MCF 10A (cell line): ENCODE data around the gene IFITM5. TPM values are rescaled to one million over a fixed set of nuclear protein-coding genes. Genes with fewer than 3 reads are reported as not detected.

Source experiments
- BruUV-seq: library from RNA; stranded (reverse); fragments of 400-500 nt; replicated peaks from 2 replicates; lab custom pipeline; 2021; lab: Mats Ljungman, UMichigan
- CTCF ChIA-PET: fragments of 300-600 bp; sonication (Branson Sonifier 250); formaldehyde crosslinking; extraction: SDS; loops from one replicate; lab custom pipeline; 2021; ENCODE audit warnings: antibody characterized with exemption, inconsistent platforms; lab: Yijun Ruan, JAX
- POLR2A ChIA-PET: fragments of 300-600, 350-650 bp; sonication (Branson Sonifier 250); formaldehyde crosslinking; extraction: SDS; loops from one replicate; lab custom pipeline; 2020; ENCODE audit warnings: antibody characterized with exemption, inconsistent platforms; lab: Yijun Ruan, JAX
- DNase-seq: peaks from one replicate; pipeline ENCODE4 v3.0.0-alpha.2; 2018; ENCODE audit not compliant: unreplicated experiment
- H3K27ac Mint-ChIP-seq: one replicate; pipeline ENCODE4 v1.8.0; 2022; ENCODE audit warnings: mild to moderate bottlenecking, low read depth, mixed read lengths; ENCODE audit not compliant: unreplicated experiment
- H3K27me3 Mint-ChIP-seq: one replicate; pipeline ENCODE4 v1.8.0; 2022; ENCODE audit warnings: mixed read lengths; ENCODE audit not compliant: insufficient read depth, unreplicated experiment
- H3K36me3 Mint-ChIP-seq: one replicate; pipeline ENCODE4 v1.8.0; 2022; ENCODE audit warnings: mild to moderate bottlenecking, moderate library complexity, mixed read lengths; ENCODE audit not compliant: insufficient read depth, unreplicated experiment
- H3K4me1 Mint-ChIP-seq: one replicate; pipeline ENCODE4 v1.8.0; 2022; ENCODE audit warnings: mixed read lengths; ENCODE audit not compliant: insufficient read depth, unreplicated experiment
- H3K4me3 Mint-ChIP-seq: one replicate; pipeline ENCODE4 v1.8.0; 2022; ENCODE audit warnings: mild to moderate bottlenecking, moderate library complexity, mixed read lengths; ENCODE audit not compliant: unreplicated experiment
- H3K9me3 Mint-ChIP-seq: one replicate; pipeline ENCODE4 v1.8.0; 2022; ENCODE audit warnings: mixed read lengths; ENCODE audit not compliant: unreplicated experiment
- intact Hi-C: fragments of 100-400 bp; cut with micrococcal nuclease; formaldehyde crosslinking; loops from 2 replicates; pipeline ENCODE4 v1.14.1; 2022
- total RNA-seq: library from RNA; stranded (reverse); gene quantifications from 2 replicates; pipeline ENCODE4 v1.2.3, GENCODE V29; 2022
- TF ChIP-seq, protein P1 (sequence below): fragments of 200-600 bp; IDR thresholded peaks from one replicate; pipeline ENCODE4 v1.8.0; 2022; ENCODE audit warnings: antibody characterized with exemption, mild to moderate bottlenecking; ENCODE audit not compliant: unreplicated experiment

The IFITM5 gene
- total RNA-seq, 1 experiment from 2014 or later, result not detected

DNA sequence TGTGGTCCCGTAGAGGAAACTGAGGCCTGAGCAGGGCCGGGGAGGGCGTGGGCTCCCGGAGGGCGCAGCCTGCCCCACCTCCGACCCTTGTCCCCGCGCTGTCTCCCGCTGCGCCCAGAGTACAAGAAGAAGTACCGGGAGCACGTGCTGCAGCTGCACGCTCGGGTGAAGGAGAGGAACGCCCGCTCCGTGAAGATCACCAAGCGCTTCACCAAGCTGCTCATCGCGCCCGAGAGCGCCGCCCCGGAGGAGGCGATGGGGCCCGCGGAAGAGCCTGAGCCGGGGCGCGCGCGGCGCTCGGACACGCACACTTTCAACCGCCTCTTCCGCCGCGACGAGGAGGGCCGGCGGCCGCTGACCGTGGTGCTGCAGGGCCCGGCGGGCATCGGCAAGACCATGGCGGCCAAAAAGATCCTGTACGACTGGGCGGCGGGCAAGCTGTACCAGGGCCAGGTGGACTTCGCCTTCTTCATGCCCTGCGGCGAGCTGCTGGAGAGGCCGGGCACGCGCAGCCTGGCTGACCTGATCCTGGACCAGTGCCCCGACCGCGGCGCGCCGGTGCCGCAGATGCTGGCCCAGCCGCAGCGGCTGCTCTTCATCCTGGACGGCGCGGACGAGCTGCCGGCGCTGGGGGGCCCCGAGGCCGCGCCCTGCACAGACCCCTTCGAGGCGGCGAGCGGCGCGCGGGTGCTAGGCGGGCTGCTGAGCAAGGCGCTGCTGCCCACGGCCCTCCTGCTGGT, 19.2 kb downstream of the IFITM5 start:
- H3K27me3 Mint-ChIP-seq, result peaks cover 54% of the 10 kb centered on the region
- no peaks in the 10 kb centered on the region for H3K9me3 Mint-ChIP-seq
- no TSS peak for BruUV-seq
- POLR2A ChIA-PET, result no interaction called here
- TF ChIP-seq, protein P1, sequence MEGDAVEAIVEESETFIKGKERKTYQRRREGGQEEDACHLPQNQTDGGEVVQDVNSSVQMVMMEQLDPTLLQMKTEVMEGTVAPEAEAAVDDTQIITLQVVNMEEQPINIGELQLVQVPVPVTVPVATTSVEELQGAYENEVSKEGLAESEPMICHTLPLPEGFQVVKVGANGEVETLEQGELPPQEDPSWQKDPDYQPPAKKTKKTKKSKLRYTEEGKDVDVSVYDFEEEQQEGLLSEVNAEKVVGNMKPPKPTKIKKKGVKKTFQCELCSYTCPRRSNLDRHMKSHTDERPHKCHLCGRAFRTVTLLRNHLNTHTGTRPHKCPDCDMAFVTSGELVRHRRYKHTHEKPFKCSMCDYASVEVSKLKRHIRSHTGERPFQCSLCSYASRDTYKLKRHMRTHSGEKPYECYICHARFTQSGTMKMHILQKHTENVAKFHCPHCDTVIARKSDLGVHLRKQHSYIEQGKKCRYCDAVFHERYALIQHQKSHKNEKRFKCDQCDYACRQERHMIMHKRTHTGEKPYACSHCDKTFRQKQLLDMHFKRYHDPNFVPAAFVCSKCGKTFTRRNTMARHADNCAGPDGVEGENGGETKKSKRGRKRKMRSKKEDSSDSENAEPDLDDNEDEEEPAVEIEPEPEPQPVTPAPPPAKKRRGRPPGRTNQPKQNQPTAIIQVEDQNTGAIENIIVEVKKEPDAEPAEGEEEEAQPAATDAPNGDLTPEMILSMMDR, result no peak
- H3K27ac Mint-ChIP-seq, result no peak overlapping the region
- intact Hi-C loops, result no loop called here
- no peak for DNase-seq
- no peaks in the 10 kb centered on the region for H3K36me3 Mint-ChIP-seq
- peaks cover 6% of the 10 kb centered on the region for H3K4me1 Mint-ChIP-seq
- no peak overlapping the region for H3K4me3 Mint-ChIP-seq
- CTCF ChIA-PET, result interaction anchor here (1.1 to 1.6 kb wide), 2 partner anchors 37 kb away, joined by 3 to 4 read pairs; no protein-coding TSS in a partner anchor

DNA sequence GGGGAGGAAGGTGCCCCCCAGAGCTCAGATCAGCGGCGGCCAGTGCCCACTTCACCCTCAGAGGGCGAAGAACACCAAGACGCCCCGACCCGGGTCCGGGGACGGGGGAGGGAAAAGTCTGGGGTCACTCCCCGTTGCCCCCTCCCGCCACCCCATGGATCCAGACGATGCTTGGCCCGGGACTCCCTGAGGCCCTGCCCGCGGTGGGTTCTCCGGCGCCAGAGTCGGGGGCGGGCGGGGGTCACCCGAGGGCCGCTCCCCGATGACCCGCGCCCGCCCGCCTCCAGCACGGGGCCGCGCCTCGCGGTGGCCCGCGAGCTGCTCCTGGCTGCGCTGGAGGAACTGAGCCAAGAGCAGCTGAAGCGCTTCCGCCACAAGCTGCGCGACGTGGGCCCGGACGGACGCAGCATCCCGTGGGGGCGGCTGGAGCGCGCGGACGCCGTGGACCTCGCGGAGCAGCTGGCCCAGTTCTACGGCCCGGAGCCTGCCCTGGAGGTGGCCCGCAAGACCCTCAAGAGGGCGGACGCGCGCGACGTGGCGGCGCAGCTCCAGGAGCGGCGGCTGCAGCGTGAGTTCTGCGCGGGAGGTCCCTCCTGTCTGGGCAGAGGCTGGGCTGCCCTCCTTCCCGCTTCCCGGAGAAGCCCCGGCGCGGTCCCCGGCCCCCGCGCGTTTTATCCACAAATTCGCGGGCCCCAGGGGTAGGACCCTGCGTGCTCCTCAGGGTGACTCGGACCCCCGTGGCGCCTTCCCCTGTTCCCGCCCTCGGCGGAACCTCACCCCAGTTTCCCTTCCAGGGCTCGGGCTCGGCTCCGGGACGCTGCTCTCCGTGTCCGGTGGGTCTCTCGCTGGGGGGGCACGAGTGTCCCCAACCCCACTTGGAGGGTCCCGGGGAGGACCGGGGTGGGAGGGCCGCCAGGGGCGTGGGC, 20.0 kb downstream of the IFITM5 start:
- no TSS peak for BruUV-seq
- Mint-ChIP-seq H3K27ac (no peak overlapping the region), H3K27me3 (peaks cover 54% of the 10 kb centered on the region), H3K4me3 (no peak overlapping the region), H3K9me3 (no peaks in the 10 kb centered on the region), H3K36me3 (no peaks in the 10 kb centered on the region), H3K4me1 (peaks cover 6% of the 10 kb centered on the region)
- intact Hi-C loops, result no loop called here
- CTCF ChIA-PET, result interaction anchor here (0.6 to 1.1 kb wide), 3 partner anchors 12 to 50 kb away, joined by 3 to 5 read pairs (median 3); no protein-coding TSS in a partner anchor
- POLR2A ChIA-PET, result no interaction called here
- no peak for DNase-seq
- TF ChIP-seq, protein P1, result no peak

DNA sequence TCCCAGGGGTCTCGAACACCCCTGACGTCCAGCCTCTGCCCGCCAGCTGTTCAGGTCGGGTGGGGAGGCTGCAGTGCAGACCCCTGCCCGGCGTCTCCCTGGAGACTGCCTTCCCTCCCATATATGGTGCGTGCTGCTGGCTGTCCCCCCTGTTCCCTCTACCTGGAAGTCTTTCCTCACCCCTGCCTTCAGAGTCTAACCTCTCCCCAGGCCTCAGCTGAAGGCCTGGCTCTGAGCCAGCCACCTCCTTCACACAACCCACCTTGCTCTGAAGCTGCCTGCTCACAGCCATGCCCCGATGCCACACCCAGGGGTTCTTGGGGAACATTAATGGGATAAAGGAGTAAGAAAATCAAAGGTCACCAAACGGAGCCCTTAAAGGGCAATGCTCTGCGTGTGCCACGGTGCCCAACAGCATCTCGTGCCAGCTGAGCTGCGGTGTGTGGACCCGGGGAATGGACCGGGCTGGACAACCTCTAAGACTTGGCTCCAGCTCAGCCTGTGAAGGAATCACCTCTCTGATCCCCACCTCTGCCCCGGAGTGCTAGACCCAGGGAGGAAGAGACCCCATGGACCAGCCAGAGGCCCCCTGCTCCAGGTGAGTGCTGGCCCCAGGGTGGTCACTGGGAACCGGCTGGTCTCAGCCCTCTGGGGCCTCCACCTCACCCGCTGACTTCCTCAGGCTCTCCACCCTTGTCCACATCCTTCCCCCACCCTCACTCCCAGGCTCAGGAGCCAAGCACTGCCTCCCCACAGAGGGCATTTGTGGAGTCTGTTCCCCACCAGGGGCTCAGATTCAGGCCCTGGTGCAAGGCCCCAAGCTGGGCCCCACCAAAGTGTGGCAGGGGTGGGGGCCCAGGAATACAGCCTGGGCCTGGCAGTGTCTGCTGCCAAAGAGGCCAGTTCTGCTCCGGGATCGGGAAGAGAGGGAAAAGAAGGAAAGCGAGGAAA, 21.1 kb downstream of the IFITM5 start, which contains the start of gene NLRP6:
TSS of gene NLRP6 (plus strand) at position 407 of the 951 bp plus-strand sequence. CDS start at position 570, 163 bp downstream.
- no peak for DNase-seq
- no TSS peak for BruUV-seq
- Mint-ChIP-seq H3K4me3 (no peak within 1 kb of the TSS), H3K36me3 (no peaks in the 10 kb centered on the region), H3K4me1 (no peaks in the 10 kb centered on the region), H3K27me3 (peaks cover 54% of the 10 kb centered on the region), H3K9me3 (no peaks in the 10 kb centered on the region), H3K27ac (no peak within 1 kb of the TSS)
- TF ChIP-seq, protein P1, result no peak
- ChIA-PET CTCF (interaction anchor here (0.5 to 1.1 kb wide), 6 partner anchors 10 to 70 kb away, joined by 3 to 5 read pairs (median 3); no protein-coding TSS in a partner anchor), POLR2A (no interaction called here)
- intact Hi-C loops, result no loop called here
